HFFc6 (cell line): ENCODE data around the gene IQCC. TPM values are rescaled to one million over a fixed set of nuclear protein-coding genes. Genes with fewer than 3 reads are reported as not detected.
A peak's percentile ranks its signal among the peaks of the same experiment; 100 is the strongest.

Experiments used
- DNase-seq: peaks from one replicate; pipeline ENCODE4 v3.0.0-alpha.2; 2018
- H3K27ac Mint-ChIP-seq: 2 replicates; pipeline ENCODE4 v1.8.0; 2020; ENCODE audit warnings: mild to moderate bottlenecking, mixed read lengths
- H3K27me3 Mint-ChIP-seq: 2 replicates; pipeline ENCODE4 v1.8.0; 2021; ENCODE audit warnings: mild to moderate bottlenecking, moderate library complexity, mixed read lengths; ENCODE audit not compliant: insufficient read depth
- H3K36me3 Mint-ChIP-seq: 2 replicates; pipeline ENCODE4 v1.8.0; 2021; ENCODE audit warnings: low read depth, mixed read lengths
- H3K4me1 Mint-ChIP-seq: 2 replicates; pipeline ENCODE4 v1.8.0; 2020; ENCODE audit warnings: low read depth, mixed read lengths
- H3K4me3 Mint-ChIP-seq: 2 replicates; pipeline ENCODE4 v1.8.0; 2020; ENCODE audit warnings: mild to moderate bottlenecking, moderate library complexity, mixed read lengths
- H3K9me3 Mint-ChIP-seq: 2 replicates; pipeline ENCODE4 v1.8.0; 2020; ENCODE audit warnings: mild to moderate bottlenecking, mixed read lengths
- total RNA-seq, 6 experiments: library from RNA; stranded (reverse); fragmentation: NEBNext Ultra II Directional; extraction: Animal tissue kit (Norgen Biotek cat#: 25700); gene quantifications; 2 replicates in 1 of 6; 3 replicates in 5 of 6; pipeline ENCODE4 v1.2.3, GENCODE V29; 2021
- TF ChIP-seq, protein P1 (sequence below): fragments of 200-600 bp; sonication (generic); IDR thresholded peaks from 2 replicates; pipeline ENCODE4 v1.5.0; 2021; ENCODE audit warnings: antibody characterized with exemption, mild to moderate bottlenecking

Gene IQCC
- total RNA-seq, 6 experiments from 2014 or later: 0.81 to 2.4 (median 2.2) TPM

GRCh38 chr1:32208891-32209328 is 3.4 kb downstream of the IQCC start, which contains the start of gene DCDC2B:
Gene DCDC2B, plus strand, starts transcription at chr1:32209089. Its CDS starts 5 bp downstream, at chr1:32209094.
- Mint-ChIP-seq H3K4me3 (no peak within 1 kb of the TSS; the same call in 1 of the 2 replicates), H3K27ac (peak within 1 kb of the TSS; percentile 59), H3K27me3 (peaks cover 1% of the 10 kb centered on the region), H3K36me3 (peaks cover 7% of the 10 kb centered on the region; the same call in 1 of the 2 replicates), H3K9me3 (no peaks in the 10 kb centered on the region), H3K4me1 (peaks cover 16% of the 10 kb centered on the region)
- TF ChIP-seq, protein P1, sequence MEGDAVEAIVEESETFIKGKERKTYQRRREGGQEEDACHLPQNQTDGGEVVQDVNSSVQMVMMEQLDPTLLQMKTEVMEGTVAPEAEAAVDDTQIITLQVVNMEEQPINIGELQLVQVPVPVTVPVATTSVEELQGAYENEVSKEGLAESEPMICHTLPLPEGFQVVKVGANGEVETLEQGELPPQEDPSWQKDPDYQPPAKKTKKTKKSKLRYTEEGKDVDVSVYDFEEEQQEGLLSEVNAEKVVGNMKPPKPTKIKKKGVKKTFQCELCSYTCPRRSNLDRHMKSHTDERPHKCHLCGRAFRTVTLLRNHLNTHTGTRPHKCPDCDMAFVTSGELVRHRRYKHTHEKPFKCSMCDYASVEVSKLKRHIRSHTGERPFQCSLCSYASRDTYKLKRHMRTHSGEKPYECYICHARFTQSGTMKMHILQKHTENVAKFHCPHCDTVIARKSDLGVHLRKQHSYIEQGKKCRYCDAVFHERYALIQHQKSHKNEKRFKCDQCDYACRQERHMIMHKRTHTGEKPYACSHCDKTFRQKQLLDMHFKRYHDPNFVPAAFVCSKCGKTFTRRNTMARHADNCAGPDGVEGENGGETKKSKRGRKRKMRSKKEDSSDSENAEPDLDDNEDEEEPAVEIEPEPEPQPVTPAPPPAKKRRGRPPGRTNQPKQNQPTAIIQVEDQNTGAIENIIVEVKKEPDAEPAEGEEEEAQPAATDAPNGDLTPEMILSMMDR: no peak
- peak; percentile 39 for DNase-seq

DNA sequence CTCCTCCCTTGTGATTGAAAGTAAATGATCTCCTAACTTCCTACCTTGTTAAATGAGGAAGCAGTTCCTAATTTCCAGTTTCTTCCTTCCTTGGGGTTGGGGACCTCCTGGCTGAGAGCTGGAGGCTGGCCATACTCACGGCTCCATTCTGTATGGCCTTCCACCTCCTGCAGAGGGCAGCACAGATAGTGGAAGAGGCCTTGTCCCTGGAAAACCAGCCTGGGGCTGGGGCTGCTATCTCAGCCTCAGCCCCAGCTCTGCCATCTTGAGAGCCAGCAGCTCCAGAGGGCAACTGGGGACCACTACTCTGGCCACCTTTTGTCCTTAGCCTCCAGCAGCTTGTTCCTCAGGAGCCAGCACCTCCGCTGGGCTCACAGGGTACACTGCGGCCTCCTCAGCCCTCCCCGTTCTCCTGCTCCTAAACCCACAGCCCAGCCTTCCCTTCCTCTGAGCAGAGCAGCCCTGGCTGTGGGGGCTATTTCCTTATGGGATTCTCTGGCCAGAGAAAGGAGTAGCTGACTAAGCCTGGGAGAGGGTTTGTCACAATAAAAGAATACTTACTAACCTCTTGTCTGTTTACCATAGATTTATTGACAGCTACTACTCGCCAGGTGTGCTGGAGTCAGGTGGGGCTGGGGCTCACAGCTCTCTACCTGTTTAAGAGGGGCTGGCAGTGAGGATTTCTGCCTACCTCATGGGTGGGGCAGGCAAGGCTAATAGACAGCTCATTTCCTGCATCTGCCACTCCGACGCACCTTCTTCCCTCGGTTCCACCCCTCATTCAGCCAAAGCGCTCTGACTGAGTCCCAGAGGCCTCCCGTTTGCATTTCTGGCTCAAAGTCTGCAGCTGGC is 10.4 kb downstream of the IQCC start:
- Mint-ChIP-seq H3K4me3 (no peak overlapping the region), H3K27ac (no peak overlapping the region), H3K9me3 (no peaks in the 10 kb centered on the region), H3K36me3 (peaks cover 19% of the 10 kb centered on the region; the same call in 1 of the 2 replicates), H3K4me1 (peaks cover 16% of the 10 kb centered on the region), H3K27me3 (no peaks in the 10 kb centered on the region)
- DNase-seq: peak; percentile 49
- TF ChIP-seq, protein P1: peak; percentile 86

DNA sequence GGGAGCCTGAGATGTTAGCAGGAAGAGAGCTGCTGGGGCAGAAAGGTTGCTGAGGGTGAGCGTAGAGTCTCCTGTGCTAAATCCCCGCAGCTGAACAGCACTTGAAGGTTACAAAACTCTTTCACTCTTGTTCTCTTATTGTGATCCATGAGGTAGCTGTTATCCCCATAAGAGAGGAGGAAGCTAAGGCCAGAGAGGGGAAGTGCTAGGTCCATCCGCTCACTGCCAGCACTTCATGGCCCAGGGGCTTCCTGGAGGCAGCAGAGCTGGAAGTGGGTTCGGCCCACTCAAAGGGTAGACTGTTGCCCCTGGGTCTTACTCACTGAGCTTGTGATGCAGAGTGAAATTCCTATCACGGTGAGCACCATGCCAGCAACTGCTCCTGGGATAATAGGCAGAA is 11.1 kb downstream of the IQCC start:
- no peak for DNase-seq
- TF ChIP-seq, protein P1: no peak
- Mint-ChIP-seq H3K9me3 (no peaks in the 10 kb centered on the region), H3K4me3 (no peak overlapping the region), H3K4me1 (peaks cover 23% of the 10 kb centered on the region), H3K27ac (no peak overlapping the region), H3K36me3 (peaks cover 19% of the 10 kb centered on the region; the same call in 1 of the 2 replicates), H3K27me3 (no peaks in the 10 kb centered on the region; the same call in 1 of the 2 replicates)

- Mint-ChIP-seq H3K27ac (peak overlapping the region; percentile 66; the same call in 1 of the 2 replicates), H3K27me3 (peaks cover 2% of the 10 kb centered on the region), H3K36me3 (peaks cover 34% of the 10 kb centered on the region), H3K9me3 (no peaks in the 10 kb centered on the region), H3K4me1 (peaks cover 34% of the 10 kb centered on the region), H3K4me3 (no peak overlapping the region; the same call in 1 of the 2 replicates)
- TF ChIP-seq, protein P1: no peak
- no peak for DNase-seq
Observed at GRCh38 chr1:32219022-32219421, 13.6 kb downstream of the IQCC start.

- H3K27me3 Mint-ChIP-seq: peaks cover 2% of the 10 kb centered on the region
- H3K27ac Mint-ChIP-seq: peak overlapping the region; percentile 98
Observed at GRCh38 chr1:32220746-32221580, 15.5 kb downstream of the IQCC start.

More at GRCh38 chr1:32220746-32221580, 15.5 kb downstream of the IQCC start:
- Mint-ChIP-seq H3K4me1 (peaks cover 38% of the 10 kb centered on the region), H3K9me3 (no peaks in the 10 kb centered on the region), H3K36me3 (peaks cover 39% of the 10 kb centered on the region), H3K4me3 (peak overlapping the region; percentile 97)
- no peak for DNase-seq
- TF ChIP-seq, protein P1: no peak
